HCT116 (cell line): ENCODE results near the gene BTNL2.
A peak's percentile ranks its signal among the peaks of the same experiment; 100 is the strongest.

Source experiments
- CEBPB ChIP-seq: IDR thresholded peaks from 2 replicates; pipeline ENCODE4 v1.6.1; 2012; ENCODE audit warnings: low read depth
- CTCF ChIP-seq, 3 experiments: fragments of 200-600 bp in 1 of 3; sonication (generic) in 1 of 3; IDR thresholded peaks in 2 of 3; conservative IDR thresholded peaks in 1 of 3; 2 replicates each; pipeline ENCODE4 v1.5.1; 2012 to 2017; ENCODE audit warnings: low read depth in 2 of 3, low read length in 2 of 3, antibody characterized with exemption in 1 of 3, borderline replicate concordance in 1 of 3, control low read depth in 1 of 3, mild to moderate bottlenecking in 1 of 3, mixed read lengths in 1 of 3, mixed run types in 1 of 3, moderate library complexity in 1 of 3; ENCODE audit not compliant: insufficient read depth in 1 of 3
- EZH2 ChIP-seq: fragments of 200-600 bp; sonication (generic); IDR thresholded peaks from 2 replicates; pipeline ENCODE4 v1.6.1; 2017; ENCODE audit warnings: antibody characterized with exemption, mixed run types
- EZH2phosphoT487 ChIP-seq: fragments of 200-600 bp; IDR thresholded peaks from 2 replicates; pipeline ENCODE4 v1.6.1; 2018; ENCODE audit warnings: antibody characterized with exemption, borderline replicate concordance
- JUND ChIP-seq: IDR thresholded peaks from 2 replicates; pipeline ENCODE4 v1.6.1; 2012
- POLR2A ChIP-seq: IDR thresholded peaks from 2 replicates; pipeline ENCODE4 v1.7.0; 2011; ENCODE audit warnings: borderline replicate concordance; ENCODE audit not compliant: insufficient read depth, insufficient read length; ENCODE audit errors: extremely low read depth
- POLR2AphosphoS5 ChIP-seq: IDR thresholded peaks from 2 replicates; pipeline ENCODE4 v1.6.1; 2011; ENCODE audit warnings: mild to moderate bottlenecking, low read depth, low read length, moderate library complexity
- RAD21 ChIP-seq: IDR thresholded peaks from 2 replicates; pipeline ENCODE4 v1.6.1; 2012; ENCODE audit warnings: low read depth, mild to moderate bottlenecking
- REST ChIP-seq: IDR thresholded peaks from 2 replicates; pipeline ENCODE4 v1.6.1; 2012; ENCODE audit warnings: low read depth
- SRF ChIP-seq: IDR thresholded peaks from 2 replicates; pipeline ENCODE4 v1.6.1; 2012; ENCODE audit warnings: low read depth
- TCF7L2 ChIP-seq: IDR thresholded peaks from 2 replicates; pipeline ENCODE4 v1.7.0; 2011; ENCODE audit warnings: borderline replicate concordance, inconsistent platforms; ENCODE audit not compliant: insufficient read depth, insufficient read length; ENCODE audit errors: extremely low read depth
- YY1 ChIP-seq: IDR thresholded peaks from 2 replicates; pipeline ENCODE4 v1.6.1; 2011; ENCODE audit warnings: low read length, low read depth, moderate library complexity, mild to moderate bottlenecking; ENCODE audit not compliant: insufficient replicate concordance; ENCODE audit errors: extremely low read depth
- TF ChIP-seq, protein P1 (sequence below): IDR thresholded peaks from 2 replicates; pipeline ENCODE4 v1.6.1; 2011; ENCODE audit warnings: mild to moderate bottlenecking, low read length, moderate library complexity; ENCODE audit not compliant: insufficient replicate concordance; ENCODE audit errors: extremely low read depth

DNA sequence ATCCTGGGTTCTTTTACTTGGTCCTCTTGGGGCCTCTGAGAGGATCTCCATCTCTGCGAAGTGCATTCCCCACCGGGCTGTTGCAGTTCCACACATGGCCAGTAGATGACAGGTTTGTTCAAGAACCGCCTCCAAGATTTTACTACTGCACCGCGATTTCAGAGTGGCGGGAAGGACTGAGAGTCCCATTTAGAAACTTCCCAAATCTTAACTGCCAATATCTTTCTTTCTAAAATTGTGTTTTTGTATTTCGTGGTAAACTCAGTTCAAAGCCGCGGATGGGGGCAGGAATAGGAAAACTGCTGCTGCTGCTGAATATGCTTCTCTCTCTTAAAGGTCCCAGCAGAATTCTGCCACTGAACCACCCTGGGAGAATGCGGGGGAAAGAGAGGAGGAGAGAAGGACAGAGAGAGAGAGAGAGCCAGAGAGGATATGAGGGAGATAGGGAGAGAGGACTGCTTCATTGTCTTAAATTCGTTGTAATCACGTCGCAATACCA is 8.6 kb upstream of the BTNL2 start:
- no peak for TF ChIP-seq SRF
- TF ChIP-seq, protein P1, sequence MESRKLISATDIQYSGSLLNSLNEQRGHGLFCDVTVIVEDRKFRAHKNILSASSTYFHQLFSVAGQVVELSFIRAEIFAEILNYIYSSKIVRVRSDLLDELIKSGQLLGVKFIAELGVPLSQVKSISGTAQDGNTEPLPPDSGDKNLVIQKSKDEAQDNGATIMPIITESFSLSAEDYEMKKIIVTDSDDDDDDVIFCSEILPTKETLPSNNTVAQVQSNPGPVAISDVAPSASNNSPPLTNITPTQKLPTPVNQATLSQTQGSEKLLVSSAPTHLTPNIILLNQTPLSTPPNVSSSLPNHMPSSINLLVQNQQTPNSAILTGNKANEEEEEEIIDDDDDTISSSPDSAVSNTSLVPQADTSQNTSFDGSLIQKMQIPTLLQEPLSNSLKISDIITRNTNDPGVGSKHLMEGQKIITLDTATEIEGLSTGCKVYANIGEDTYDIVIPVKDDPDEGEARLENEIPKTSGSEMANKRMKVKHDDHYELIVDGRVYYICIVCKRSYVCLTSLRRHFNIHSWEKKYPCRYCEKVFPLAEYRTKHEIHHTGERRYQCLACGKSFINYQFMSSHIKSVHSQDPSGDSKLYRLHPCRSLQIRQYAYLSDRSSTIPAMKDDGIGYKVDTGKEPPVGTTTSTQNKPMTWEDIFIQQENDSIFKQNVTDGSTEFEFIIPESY: no peak
- TF ChIP-seq CTCF (IDR thresholded peaks at IDR 0.05 in 2 of 3, conservative IDR thresholded peaks at IDR 0.05 in 1 of 3; ENCODE audit: borderline replicate concordance in 1 of 3, insufficient read depth in 1 of 3, low read depth in 2 of 3, low read length in 2 of 3): peak; percentile 89 to 99 (median 97)
- TF ChIP-seq REST: no peak
- TF ChIP-seq EZH2phosphoT487: no peak
- no peak for TF ChIP-seq JUND
- TF ChIP-seq POLR2A: no peak
- TF ChIP-seq EZH2: no peak
- TF ChIP-seq TCF7L2: no peak
- TF ChIP-seq YY1: no peak
- no peak for TF ChIP-seq CEBPB
- TF ChIP-seq RAD21: peak; percentile 86
- no peak for TF ChIP-seq POLR2AphosphoS5
